GM18508 (cell line): ENCODE data around the gene SNAP23.

Source experiments
- ATAC-seq: cut with Tn5 transposase; IDR thresholded peaks from one replicate; pipeline ENCODE4 v1.9.1; 2021; ENCODE audit warnings: moderate number of reproducible peaks; ENCODE audit not compliant: insufficient read depth, unreplicated experiment

Gene SNAP23

GRCh38 chr15:42493679-42494078, 1.8 kb upstream of the SNAP23 start:
- no peak for ATAC-seq

- no peak for ATAC-seq
Observed at GRCh38 chr15:42494998-42495360, 455 bp upstream of the SNAP23 start.

- ATAC-seq, result no peak
Observed at GRCh38 chr15:42498212-42499068, 3.0 kb downstream of the SNAP23 start.

GRCh38 chr15:42499858-42500609, 4.6 kb downstream of the SNAP23 start:
- ATAC-seq, result no peak

GRCh38 chr15:42502477-42502876, 7.0 kb downstream of the SNAP23 start:
- no peak for ATAC-seq

- ATAC-seq, result no peak
Observed at GRCh38 chr15:42503825-42504224, 8.4 kb downstream of the SNAP23 start.

- ATAC-seq, result no peak
Observed at GRCh38 chr15:42504631-42505030, 9.2 kb downstream of the SNAP23 start.

GRCh38 chr15:42507514-42507913, 12.1 kb downstream of the SNAP23 start:
- no peak for ATAC-seq

GRCh38 chr15:42508263-42508690, 12.8 kb downstream of the SNAP23 start:
- no peak for ATAC-seq

GRCh38 chr15:42510258-42511006, 15.0 kb downstream of the SNAP23 start:
- ATAC-seq, result no peak

- no peak for ATAC-seq
Observed at GRCh38 chr15:42511007-42511391, 15.6 kb downstream of the SNAP23 start.

- ATAC-seq, result no peak
Observed at GRCh38 chr15:42523331-42523730, 27.9 kb downstream of the SNAP23 start.

GRCh38 chr15:42528970-42529369, 33.5 kb downstream of the SNAP23 start:
- no peak for ATAC-seq

GRCh38 chr15:42533246-42533645, 37.8 kb downstream of the SNAP23 start:
- no peak for ATAC-seq

- ATAC-seq, result no peak
Observed at GRCh38 chr15:42544853-42545629, 49.6 kb downstream of the SNAP23 start.

- ATAC-seq, result no peak
Observed at GRCh38 chr15:42547918-42548248, 52.4 kb downstream of the SNAP23 start.

- ATAC-seq, result no peak
Observed at GRCh38 chr15:42548249-42549031, 53.0 kb downstream of the SNAP23 start, which contains the start of the genes HAUS2 and LRRC57. TSS of gene HAUS2 (plus strand) at chr15:42548838. CDS start at chr15:42548873, 35 bp downstream. TSS of gene LRRC57 (minus strand) at chr15:42548793. CDS start at chr15:42548434, 359 bp downstream.

- ATAC-seq, result no peak
Observed at GRCh38 chr15:42549032-42549491, 53.6 kb downstream of the SNAP23 start.

- ATAC-seq, result no peak
Observed at GRCh38 chr15:42549741-42550392, 54.4 kb downstream of the SNAP23 start.
